Measurements from ENCODE around the gene F2. TPM values are rescaled to one million over a fixed set of nuclear protein-coding genes. Genes with fewer than 3 reads are reported as not detected.

F2 gene
- total RNA-seq, 4 donors from 2014 or later, result not detected

DNA sequence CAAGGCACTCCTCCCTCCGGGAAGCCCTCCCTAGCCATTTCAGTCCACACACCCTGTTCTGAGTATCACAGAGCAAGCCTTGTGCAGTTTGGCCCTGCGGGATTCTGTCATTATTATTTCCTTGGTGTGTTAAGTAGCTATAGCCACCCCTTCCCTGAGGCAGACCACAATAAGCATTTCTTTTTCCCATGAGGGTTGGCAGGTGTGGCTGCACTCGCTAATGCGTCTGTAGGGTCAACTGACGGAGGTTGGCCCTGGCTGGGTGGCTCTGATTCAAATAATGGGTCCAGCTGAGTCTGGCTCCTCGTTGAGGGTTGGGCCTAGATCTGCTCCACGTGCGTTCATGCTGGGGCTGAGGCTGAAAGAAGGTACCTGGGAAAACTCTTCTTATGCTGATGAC is 5.1 kb downstream of the F2 start:
- 59 to 68% methylated on average over 8 of the region's 8 CpGs for whole genome bisulfite sequencing, 2 donors
- no peak for TF ChIP-seq POLR2A (IDR thresholded peaks at IDR 0.05)
- TF ChIP-seq, protein P1, sequence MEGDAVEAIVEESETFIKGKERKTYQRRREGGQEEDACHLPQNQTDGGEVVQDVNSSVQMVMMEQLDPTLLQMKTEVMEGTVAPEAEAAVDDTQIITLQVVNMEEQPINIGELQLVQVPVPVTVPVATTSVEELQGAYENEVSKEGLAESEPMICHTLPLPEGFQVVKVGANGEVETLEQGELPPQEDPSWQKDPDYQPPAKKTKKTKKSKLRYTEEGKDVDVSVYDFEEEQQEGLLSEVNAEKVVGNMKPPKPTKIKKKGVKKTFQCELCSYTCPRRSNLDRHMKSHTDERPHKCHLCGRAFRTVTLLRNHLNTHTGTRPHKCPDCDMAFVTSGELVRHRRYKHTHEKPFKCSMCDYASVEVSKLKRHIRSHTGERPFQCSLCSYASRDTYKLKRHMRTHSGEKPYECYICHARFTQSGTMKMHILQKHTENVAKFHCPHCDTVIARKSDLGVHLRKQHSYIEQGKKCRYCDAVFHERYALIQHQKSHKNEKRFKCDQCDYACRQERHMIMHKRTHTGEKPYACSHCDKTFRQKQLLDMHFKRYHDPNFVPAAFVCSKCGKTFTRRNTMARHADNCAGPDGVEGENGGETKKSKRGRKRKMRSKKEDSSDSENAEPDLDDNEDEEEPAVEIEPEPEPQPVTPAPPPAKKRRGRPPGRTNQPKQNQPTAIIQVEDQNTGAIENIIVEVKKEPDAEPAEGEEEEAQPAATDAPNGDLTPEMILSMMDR (IDR thresholded peaks at IDR 0.05), result no peak
- intact Hi-C loops (cut with DNase I; ENCODE audit: low total_unique reads), result no loop called here
- no peak for DNase-seq (ENCODE audit: low spot score in 2 of 2)
- no peak overlapping the region for H3K4me3 ChIP-seq (ENCODE audit: low read depth, poor library complexity, severe bottlenecking)

DNA sequence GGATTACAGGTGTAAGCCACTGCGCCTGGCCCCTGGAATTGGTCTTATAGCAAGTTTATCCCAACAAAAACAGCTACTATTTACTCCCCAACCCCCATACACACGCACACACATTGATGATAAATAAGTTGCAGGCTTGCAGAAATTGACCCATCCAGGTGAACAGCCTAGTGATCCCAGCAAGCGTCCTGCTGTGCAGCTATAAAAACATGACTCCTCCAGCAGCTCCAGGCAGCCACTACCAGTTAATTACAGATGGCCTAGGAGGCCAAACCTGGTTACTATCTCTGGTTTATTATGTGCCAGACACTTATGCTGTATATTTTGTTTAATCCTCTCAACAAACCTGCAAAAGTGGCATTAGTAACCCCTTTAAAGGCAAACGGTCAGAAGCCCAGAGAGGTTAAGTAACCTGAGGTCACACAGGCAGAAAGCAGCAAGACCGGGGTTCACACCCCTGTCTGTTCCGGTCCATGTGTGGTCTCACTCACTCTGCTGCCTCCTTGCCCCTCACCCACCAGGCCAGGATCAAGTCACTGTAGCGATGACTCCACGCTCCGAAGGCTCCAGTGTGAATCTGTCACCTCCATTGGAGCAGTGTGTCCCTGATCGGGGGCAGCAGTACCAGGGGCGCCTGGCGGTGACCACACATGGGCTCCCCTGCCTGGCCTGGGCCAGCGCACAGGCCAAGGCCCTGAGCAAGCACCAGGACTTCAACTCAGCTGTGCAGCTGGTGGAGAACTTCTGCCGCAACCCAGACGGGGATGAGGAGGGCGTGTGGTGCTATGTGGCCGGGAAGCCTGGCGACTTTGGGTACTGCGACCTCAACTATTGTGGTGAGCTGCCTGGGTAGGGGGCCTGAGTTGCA is 6.6 kb downstream of the F2 start:
- no peak for DNase-seq (ENCODE audit: low spot score in 2 of 2)
- H3K4me3 ChIP-seq (ENCODE audit: low read depth, poor library complexity, severe bottlenecking), result no peak overlapping the region
- WGBS, 2 donors, result 88 to 91% methylated on average over 16 to 19 of the region's 19 CpGs
- intact Hi-C loops (cut with DNase I; ENCODE audit: low total_unique reads), result no loop called here
- TF ChIP-seq POLR2A (IDR thresholded peaks at IDR 0.05), result no peak
- TF ChIP-seq, protein P1 (IDR thresholded peaks at IDR 0.05), result no peak

DNA sequence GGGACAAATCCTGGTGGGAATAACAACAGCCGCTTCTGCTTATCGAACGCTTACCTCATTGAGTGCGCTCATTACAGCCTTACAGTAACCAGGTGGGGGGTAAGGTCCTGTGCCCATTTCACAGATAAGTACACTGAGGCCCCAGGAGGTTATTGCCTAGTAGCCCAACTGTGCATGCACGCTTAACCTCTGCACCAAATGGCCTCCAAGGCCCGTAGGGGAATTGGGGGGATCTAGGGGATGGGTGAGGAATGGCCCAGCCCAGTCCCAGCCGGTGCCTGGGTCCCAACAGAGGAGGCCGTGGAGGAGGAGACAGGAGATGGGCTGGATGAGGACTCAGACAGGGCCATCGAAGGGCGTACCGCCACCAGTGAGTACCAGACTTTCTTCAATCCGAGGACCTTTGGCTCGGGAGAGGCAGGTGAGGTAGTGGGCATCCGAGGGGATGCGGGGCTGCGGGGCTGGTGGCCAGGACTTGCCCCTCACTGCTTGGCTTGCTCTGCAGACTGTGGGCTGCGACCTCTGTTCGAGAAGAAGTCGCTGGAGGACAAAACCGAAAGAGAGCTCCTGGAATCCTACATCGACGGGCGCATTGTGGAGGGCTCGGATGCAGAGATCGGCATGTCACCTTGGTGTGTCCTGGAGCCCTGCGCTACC is 7.3 kb downstream of the F2 start:
- DNase-seq (ENCODE audit: low spot score in 2 of 2), result no peak
- TF ChIP-seq, protein P1 (IDR thresholded peaks at IDR 0.05), result no peak
- TF ChIP-seq POLR2A (IDR thresholded peaks at IDR 0.05), result no peak
- intact Hi-C loops (cut with DNase I; ENCODE audit: low total_unique reads), result no loop called here
- 91 to 95% methylated on average over 26 of the region's 26 CpGs for WGBS, 2 donors
- H3K4me3 ChIP-seq (ENCODE audit: low read depth, poor library complexity, severe bottlenecking), result no peak overlapping the region

DNA sequence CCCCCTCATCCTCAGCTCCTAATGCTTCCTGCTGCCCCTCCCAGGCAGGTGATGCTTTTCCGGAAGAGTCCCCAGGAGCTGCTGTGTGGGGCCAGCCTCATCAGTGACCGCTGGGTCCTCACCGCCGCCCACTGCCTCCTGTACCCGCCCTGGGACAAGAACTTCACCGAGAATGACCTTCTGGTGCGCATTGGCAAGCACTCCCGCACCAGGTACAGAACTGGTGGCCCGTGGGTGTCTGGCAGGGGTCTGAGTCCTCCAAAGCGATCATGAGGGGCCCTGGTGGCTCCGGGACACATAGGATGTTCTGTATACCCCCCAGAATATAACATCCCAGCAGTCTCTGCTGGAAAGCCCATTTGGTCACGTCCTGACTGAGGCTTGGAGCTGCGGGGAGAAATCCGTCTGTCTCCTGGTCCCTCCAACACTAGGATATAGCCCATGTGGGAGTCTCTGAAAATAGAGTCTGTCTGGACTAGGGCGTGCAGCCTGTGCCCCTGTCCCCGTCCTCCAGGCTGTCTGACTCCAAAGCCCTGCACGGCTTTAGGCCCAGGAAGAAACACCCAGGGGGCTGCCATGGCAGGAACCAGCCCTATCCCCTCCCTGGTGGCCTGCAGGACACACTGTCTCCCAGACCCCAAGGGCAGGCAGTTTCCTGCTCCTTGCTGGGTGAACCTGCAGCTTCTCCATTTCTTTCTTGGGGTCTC is 9.1 kb downstream of the F2 start:
- WGBS, 2 donors, result 90 to 96% methylated on average over 13 to 15 of the region's 17 CpGs
- H3K4me3 ChIP-seq (ENCODE audit: low read depth, poor library complexity, severe bottlenecking), result no peak overlapping the region
- intact Hi-C loops (cut with DNase I; ENCODE audit: low total_unique reads), result no loop called here
- DNase-seq (ENCODE audit: low spot score in 2 of 2), result no peak
- no peak for TF ChIP-seq POLR2A (IDR thresholded peaks at IDR 0.05)
- TF ChIP-seq, protein P1 (IDR thresholded peaks at IDR 0.05), result no peak

DNA sequence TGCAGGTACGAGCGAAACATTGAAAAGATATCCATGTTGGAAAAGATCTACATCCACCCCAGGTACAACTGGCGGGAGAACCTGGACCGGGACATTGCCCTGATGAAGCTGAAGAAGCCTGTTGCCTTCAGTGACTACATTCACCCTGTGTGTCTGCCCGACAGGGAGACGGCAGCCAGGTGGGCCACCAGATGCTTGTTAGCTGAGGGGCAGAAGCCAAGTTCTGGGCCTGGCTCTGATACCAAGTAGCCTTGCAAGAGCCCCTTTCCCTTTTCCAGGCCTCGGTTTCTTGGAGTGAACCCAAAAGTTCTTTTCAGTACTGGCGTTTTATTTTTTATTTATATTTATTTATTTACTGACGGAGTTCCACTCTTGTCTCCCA is 9.6 kb downstream of the F2 start:
- no peak overlapping the region for H3K4me3 ChIP-seq (ENCODE audit: low read depth, poor library complexity, severe bottlenecking)
- intact Hi-C loops (cut with DNase I; ENCODE audit: low total_unique reads), result no loop called here
- TF ChIP-seq POLR2A (IDR thresholded peaks at IDR 0.05), result no peak
- TF ChIP-seq, protein P1 (IDR thresholded peaks at IDR 0.05), result no peak
- 89 to 90% methylated on average over 9 of the region's 9 CpGs for WGBS, 2 donors
- no peak for DNase-seq (ENCODE audit: low spot score in 2 of 2)
